ENCODE data around the gene CFL1. TPM values are rescaled to one million over a fixed set of nuclear protein-coding genes. Genes with fewer than 3 reads are reported as not detected.

Gene CFL1
- total and polyA plus RNA-seq, 2 of the 4 experiments (the other 2 are of a cell fraction) = 960 to 2,231 TPM

GRCh38 chr11:65886826-65887722 is 29.1 kb upstream of the CFL1 start:
- TF ChIP-seq NFE2L2 (IDR thresholded peaks at IDR 0.05; ENCODE audit: low read depth, low read length) = no peak
- TF ChIP-seq FOS (IDR thresholded peaks at IDR 0.05; ENCODE audit: low read depth, low read length) = no peak
- no peak for TF ChIP-seq CEBPB (IDR thresholded peaks at IDR 0.05; ENCODE audit: low read depth, low read length)
- no peak for TF ChIP-seq ELK1 (IDR thresholded peaks at IDR 0.05; ENCODE audit: borderline replicate concordance, low read depth, low read length)
- no peak for TF ChIP-seq RAD21 (IDR thresholded peaks at IDR 0.05; ENCODE audit: low read length)
- Histone ChIP-seq H3K9me1 (ENCODE audit: insufficient read depth, low read length) (no peaks in the 10 kb centered on the region), H2BK120ac (ENCODE audit: low read depth, low read length) (no peak overlapping the region), H4K91ac (ENCODE audit: insufficient read depth, low read depth, low read length) (peak overlapping the region; percentile 49), H3K9ac (ENCODE audit: low read depth, low read length) (peak overlapping the region; percentile 78), H3K36me3 (ENCODE audit: control insufficient read depth, insufficient read depth, low read length) (peaks cover 43% of the 10 kb centered on the region), H4K5ac (ENCODE audit: low read depth, low read length) (no peak overlapping the region), H3K27me3 (ENCODE audit: control insufficient read depth, insufficient read depth, low read length) (no peaks in the 10 kb centered on the region), H2BK15ac (ENCODE audit: low read depth, low read length) (no peak overlapping the region), H3K4me2 (ENCODE audit: low read depth, low read length) (peak overlapping the region; percentile 91), H3K79me1 (ENCODE audit: low read depth in 1 of 2, low read length in 2 of 2) (peaks cover 9 to 65% of the 10 kb centered on the region in 2 experiments), H3K4ac (ENCODE audit: low read depth, low read length) (peak overlapping the region; percentile 98), H3K18ac (ENCODE audit: low read depth, low read length) (no peak overlapping the region), H3K56ac (ENCODE audit: extremely low read depth, insufficient read depth, low read length) (no peak overlapping the region), H3K23ac (ENCODE audit: low read depth, low read length) (peak overlapping the region; percentile 99; the same call in 1 of the 2 replicates), H3K27ac (ENCODE audit: insufficient read depth, low read length) (peak overlapping the region; percentile 85), H2BK20ac (ENCODE audit: low read depth, low read length) (no peak overlapping the region), H2AK5ac (ENCODE audit: low read depth, low read length) (peak overlapping the region; percentile 90), H2AFZ (replicated peaks; ENCODE audit: low read length, poor library complexity) (no peak overlapping the region), H3K14ac (replicated peaks; ENCODE audit: low read depth, low read length) (peak overlapping the region; percentile 99; the same call in 1 of the 2 replicates), H3K9me3 (ENCODE audit: control insufficient read depth, insufficient read depth, low read length) (no peaks in the 10 kb centered on the region), H2BK5ac (ENCODE audit: low read depth, low read length, poor library complexity, severe bottlenecking) (no peak overlapping the region), H4K20me1 (ENCODE audit: insufficient read depth, low read length) (peaks cover 37% of the 10 kb centered on the region), H3K4me3 (ENCODE audit: insufficient read depth, low read depth, low read length) (peak overlapping the region; percentile 81), H2AK9ac (replicated peaks; ENCODE audit: low read depth, low read length, poor library complexity) (peak overlapping the region; percentile 98), H4K8ac (ENCODE audit: low read depth in 2 of 2, low read length in 2 of 2) (peak overlapping the region in 1 of 2 experiments; percentile 74; a peak in 1 of 4 replicates), H3K4me1 (ENCODE audit: control insufficient read depth, insufficient read depth, low read length) (peaks cover 11% of the 10 kb centered on the region)
- dilution Hi-C loops (cut with HindIII; ENCODE audit: low sequenced_read_pairs, unreplicated experiment) = no loop called here
- ATAC-seq (ENCODE audit: low read depth) (no peak), DNase-seq (no peak)
- POLR2A ChIA-PET (ENCODE audit: unreplicated experiment) = interaction anchor here (0.6 to 1.6 kb wide), 2 partner anchors 13 to 16 kb away, joined by 4 to 6 read pairs; partner anchors contain the start of gene FOSL1
- CTCF ChIA-PET = interaction anchor here (1.2 to 2.0 kb wide), 4 partner anchors 8 to 101 kb away, joined by 3 to 8 read pairs (median 4); partner anchors contain the start of gene EFEMP2
- no TSS peak for BruUV-seq (replicated peaks)
- 80% methylated on average over 3 of the region's 14 CpGs; no CpG with 5 or more reads in 1 of the 2 experiments for WGBS, 2 experiments (ENCODE audit: extremely low coverage in 2 of 2, insufficient read length in 1 of 2)
- intact Hi-C loops (cut with micrococcal nuclease) = no loop called here
- in situ Hi-C loops (cut with MboI; ENCODE audit: low sequenced_read_pairs) = no loop called here
